Heart left ventricle (tissue), 13 donors: ENCODE results near the gene CD226.

Experiments used
- CTCF ChIP-seq, 12 donors: fragments of 200-600 bp; sonication (generic) in 4 of 12; IDR thresholded peaks; one replicate each; pipeline versions ENCODE4 v1.5.0 to v1.8.0; 2018 to 2022; ENCODE audit warnings: antibody characterized with exemption in 12 of 12, mild to moderate bottlenecking in 5 of 12
- POLR2A ChIP-seq, 2 donors: fragments of 450-650 bp; IDR thresholded peaks; one replicate each; pipeline ENCODE4 v1.6.1; 2017; ENCODE audit warnings: antibody characterized with exemption in 2 of 2, mild to moderate bottlenecking in 2 of 2, moderate library complexity in 2 of 2
- donor health status: ischemic (EF 13 %, LVEDD 7.1; RV severe dilation, severe dysfunction).
- donor health status: DM: no; HTN: yes; CAD: no.
- donor health status: DM: no; HTN: no; CAD: no.
- donor health status: ischemic (EF 25% LVEDD 6.9; RV normal size, moderate dysfunction).
- donor health status: ischemic (EF 25% LVEDD 5.7; RV mildly dilated, moderate dysfunction).
- donor health status: ischemic (EF 35%, LVEDD 5.7; RV mildly dilated, moderate dysfunction).
- donor health status: nonischemic (EF 11% LVEDD 7.7; RV severe dilation, severe dysfunction).
- donor health status: DM: yes; HTN: yes; CAD: no.
- donor health status: PGD.
- donor health status: ischemic (EF 29% LVEDD 5.4; RV normal size, mild dysfunction).
- donor health status: nonischemic (EF 23%, LVEDD 6.1; RV moderate dilation, normal function).

DNA sequence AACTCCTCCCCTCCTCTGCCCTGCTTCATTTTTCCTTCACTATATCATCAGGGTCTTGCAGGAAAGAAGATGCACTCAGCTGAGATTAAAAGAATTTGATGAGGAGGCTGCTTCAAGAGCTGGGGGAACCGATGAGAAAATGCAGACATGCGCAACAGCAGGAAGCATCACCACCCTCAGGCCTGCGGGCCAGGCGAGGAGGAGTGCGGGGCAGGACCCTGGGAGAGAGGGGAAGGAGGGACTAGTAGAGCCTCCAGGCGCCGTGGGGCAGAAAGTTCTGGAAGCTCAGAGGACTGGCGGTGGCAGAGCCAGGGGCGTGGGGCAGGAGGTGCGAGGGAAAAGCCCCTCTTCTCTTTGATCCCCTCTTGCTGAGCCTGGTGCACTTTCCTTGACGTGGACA lies 108.2 kb downstream of the CD226 start:
- TF ChIP-seq POLR2A (IDR thresholded peaks at IDR 0.05), result no peak
- no peak for TF ChIP-seq CTCF (IDR thresholded peaks at IDR 0.05)
